GM12878 (cell line): ENCODE data around the gene SYNGR2. TPM values are rescaled to one million over a fixed set of nuclear protein-coding genes. Genes with fewer than 3 reads are reported as not detected.
A peak's percentile ranks its signal among the peaks of the same experiment; 100 is the strongest.

Experiments
- ATAC-seq: fragments of 200-7000 bp; cut with Tn5 transposase; 3 replicates; pipeline ENCODE4 v1.9.1; 2020; ENCODE audit warnings: mild to moderate bottlenecking, moderate library complexity
- BruUV-seq: library from RNA; stranded (reverse); fragments of 400-500 nt; replicated peaks from 2 replicates; lab custom pipeline; 2021; lab: Mats Ljungman, UMichigan
- CTCF ChIA-PET: fragments of 300-600 bp; sonication (Branson Sonifier 250); formaldehyde crosslinking; extraction: SDS; loops from one replicate; lab custom pipeline; 2021; ENCODE audit warnings: inconsistent platforms; lab: Yijun Ruan, JAX
- POLR2A ChIA-PET: fragments of 350-600 bp; formaldehyde crosslinking; extraction: SDS; loops from one replicate; lab custom pipeline; 2021; ENCODE audit warnings: inconsistent platforms; lab: Charles Lee
- RAD21 ChIA-PET: fragments of 300-600 bp; sonication (Branson Sonifier 250); formaldehyde crosslinking; loops from one replicate; lab custom pipeline; 2023; ENCODE audit warnings: antibody characterized with exemption; ENCODE audit not compliant: unreplicated experiment; lab: Charles Lee
- SMC1A ChIA-PET: fragments of 300-600 bp; sonication (Branson Sonifier 250); formaldehyde crosslinking; loops from one replicate; lab custom pipeline; 2023; ENCODE audit not compliant: unreplicated experiment, uncharacterized antibody; lab: Charles Lee
- DNase-seq: peaks from one replicate; pipeline ENCODE4 v3.0.0-alpha.2; 2011; ENCODE audit warnings: low read depth, low spot score
- FAIRE-seq: peaks from 3 replicates; lab custom pipeline; 2011; peaks lifted over from hg19 to GRCh38; lab: Jason Lieb, UNC
- H2AFZ ChIP-seq: 2 replicates; pipeline ENCODE4 v1.6.0; 2011; ENCODE audit warnings: low read depth, low read length, control low read depth; ENCODE audit not compliant: control insufficient read depth
- H3K27ac ChIP-seq: 2 replicates; pipeline ENCODE4 v1.5.1; 2011; ENCODE audit warnings: control low read depth; ENCODE audit not compliant: control insufficient read depth, insufficient read depth
- H3K27me3 ChIP-seq, 2 experiments: replicated peaks in 1 of 2; 2 replicates each; pipeline versions ENCODE4 v1.6.0 to v1.6.1; 2011; ENCODE audit warnings: low read length in 1 of 2; ENCODE audit not compliant: control insufficient read depth in 2 of 2, insufficient read depth in 2 of 2
- H3K36me3 ChIP-seq, 2 experiments: 2 replicates each; pipeline ENCODE4 v1.5.1; 2011; ENCODE audit warnings: low read length in 1 of 2; ENCODE audit not compliant: control insufficient read depth in 2 of 2, insufficient read depth in 2 of 2
- H3K4me1 ChIP-seq: 2 replicates; pipeline ENCODE4 v1.6.1; 2011; ENCODE audit warnings: mild to moderate bottlenecking, low read length, moderate library complexity, mixed read lengths; ENCODE audit not compliant: control insufficient read depth, insufficient read depth
- H3K4me2 ChIP-seq: 2 replicates; pipeline ENCODE4 v1.6.0; 2011; ENCODE audit warnings: control low read depth; ENCODE audit not compliant: control insufficient read depth, insufficient read depth
- H3K4me3 ChIP-seq: fragments of 200-600 bp; sonication (generic); 2 replicates; pipeline ENCODE4 v1.5.1; 2016
- H3K79me2 ChIP-seq: 2 replicates; pipeline ENCODE4 v1.6.0; 2011; ENCODE audit warnings: low read length; ENCODE audit not compliant: control insufficient read depth, insufficient read depth
- H3K9ac ChIP-seq: 2 replicates; pipeline ENCODE4 v1.8.0; 2011; ENCODE audit warnings: low read length, control low read depth, mixed read lengths; ENCODE audit not compliant: control insufficient read depth, insufficient read depth
- H3K9me3 ChIP-seq: replicated peaks from 3 replicates; pipeline ENCODE4 v1.5.1; 2011; ENCODE audit warnings: mild to moderate bottlenecking, low read length; ENCODE audit not compliant: control insufficient read depth, insufficient read depth
- H4K20me1 ChIP-seq: 2 replicates; pipeline ENCODE4 v1.6.0; 2011; ENCODE audit not compliant: control insufficient read depth, insufficient read depth
- ATF3 ChIP-seq: IDR thresholded peaks from 2 replicates; pipeline ENCODE4 v1.6.1; 2011; ENCODE audit warnings: low read depth, mild to moderate bottlenecking, low read length, moderate library complexity, borderline replicate concordance; ENCODE audit errors: extremely low read depth
- DPF2 ChIP-seq: fragments of 450-650 bp; IDR thresholded peaks from 2 replicates; pipeline ENCODE4 v1.6.1; 2017; ENCODE audit warnings: mild to moderate bottlenecking
- EGR1 ChIP-seq, 2 experiments: IDR thresholded peaks; 1 replicate in 1 of 2; 2 replicates in 1 of 2; pipeline ENCODE4 v1.6.1; 2011 to 2012; ENCODE audit warnings: low read depth in 2 of 2, low read length in 2 of 2, borderline replicate concordance in 1 of 2, mild to moderate bottlenecking in 1 of 2, moderate library complexity in 1 of 2
- IKZF2 ChIP-seq, 2 experiments: fragments of 450-650 bp; IDR thresholded peaks; 2 replicates each; pipeline ENCODE4 v1.6.1; 2017; ENCODE audit warnings: mild to moderate bottlenecking in 2 of 2, moderate library complexity in 2 of 2
- MYC ChIP-seq: IDR thresholded peaks from 2 replicates; pipeline ENCODE4 v1.6.1; 2011; ENCODE audit warnings: mild to moderate bottlenecking, low read length, moderate library complexity, inconsistent platforms; ENCODE audit not compliant: insufficient read depth, insufficient replicate concordance, insufficient read length, severe bottlenecking
- NR2F1 ChIP-seq: fragments of 450-650 bp; conservative IDR thresholded peaks from 2 replicates; pipeline ENCODE4 v1.6.1; 2017; ENCODE audit warnings: mild to moderate bottlenecking
- SMARCA5 ChIP-seq: fragments of 450-650 bp; IDR thresholded peaks from 2 replicates; pipeline ENCODE4 v1.6.1; 2017; ENCODE audit warnings: mild to moderate bottlenecking
- SRF ChIP-seq, 2 experiments: IDR thresholded peaks; 2 replicates each; pipeline ENCODE4 v1.6.1; 2011; ENCODE audit warnings: low read depth in 2 of 2, low read length in 2 of 2, mild to moderate bottlenecking in 1 of 2, moderate library complexity in 1 of 2
- TBL1XR1 ChIP-seq: IDR thresholded peaks from 2 replicates; pipeline ENCODE4 v1.6.1; 2012; ENCODE audit warnings: low read depth, low read length, improper control_type of control experiment
- USF2 ChIP-seq: IDR thresholded peaks from 2 replicates; pipeline ENCODE4 v1.6.1; 2011; ENCODE audit warnings: low read depth, low read length, improper control_type of control experiment, borderline replicate concordance
- WGBS: methylation state at CpG from one replicate; pipeline ENCODE4 v1.1.6; 2016; ENCODE audit warnings: low lambda C conversion rate; ENCODE audit not compliant: insufficient replicate concordance, insufficient coverage; ENCODE audit errors: missing lambda C conversion rate; 5-methylcytosine and 5-hydroxymethylcytosine counted together
- in situ Hi-C: fragments of 300-500 bp; cut with MboI; formaldehyde crosslinking; loops from 9 replicates; pipeline ENCODE4 v1.14.3; 2018; ENCODE audit warnings: mixed read lengths
- intact Hi-C: fragments of 100-400 bp; cut with micrococcal nuclease; formaldehyde crosslinking; loops from one replicate; pipeline ENCODE4 v1.14.2; 2022; ENCODE audit not compliant: unreplicated experiment
- polyA plus RNA-seq, 11 experiments: library from polyadenylated mRNA; depleted of rRNA in 4 of 11; unstranded in 6 of 11; stranded (reverse) in 5 of 11; fragments of >200 nt; fragmentation: Nextera tagmentation in 4 of 11; fragmentation: Illumina TruSeq in 1 of 11; extraction: Ambion mirVana in 4 of 11; extraction: Trizol in 1 of 11; gene quantifications; 1 replicate in 1 of 11; 2 replicates in 10 of 11; pipeline versions ENCODE4 v1.2.1 to v1.2.3, GENCODE V29; 2011 to 2016; ENCODE audit warnings: inconsistent platforms in 2 of 11, missing spikeins in 2 of 11, low read depth in 1 of 11
- total RNA-seq, 4 experiments: library from RNA; depleted of rRNA in 3 of 4; stranded (reverse); fragments of >200 nt in 3 of 4; fragmentation: Illumina TruSeq in 1 of 4; extraction: Trizol in 1 of 4; gene quantifications; 2 replicates each; pipeline versions ENCODE4 v1.2.1 to v1.2.3, GENCODE V29; 2013 to 2021

SYNGR2 gene
- total and polyA plus RNA-seq, 10 of the 15 experiments (the other 5 are each of a cell fraction or from before 2014, with no cell fraction given), result 4.4 to 529 (median 261) TPM

- Histone ChIP-seq H3K4me1 (peaks cover 5% of the 10 kb centered on the region; the same call in 1 of the 2 replicates), H2AFZ (no peak overlapping the region), H3K4me3 (peak overlapping the region; percentile 96), H3K36me3 (peaks cover 3 to 9% of the 10 kb centered on the region in 2 experiments; a peak in 3 of 4 replicates), H3K79me2 (peaks cover 44% of the 10 kb centered on the region), H3K9ac (peak overlapping the region; percentile 72; the same call in 1 of the 2 replicates), H3K27me3 (no peaks in the 10 kb centered on the region), H4K20me1 (no peaks in the 10 kb centered on the region), H3K4me2 (peak overlapping the region; percentile 40), H3K9me3 (no peaks in the 10 kb centered on the region), H3K27ac (peak overlapping the region; percentile 3; the same call in 1 of the 2 replicates)
- ChIA-PET RAD21 (interaction anchor here (0.6 to 2.1 kb wide), 6 partner anchors 10 to 228 kb away, joined by 3 to 10 read pairs (median 5); partner anchors contain the start of gene TNRC6C), POLR2A (interaction anchor here (1.0 to 3.5 kb wide), 7 partner anchors 9 to 60 kb away, joined by 3 to 19 read pairs (median 4); no protein-coding TSS in a partner anchor), CTCF (interaction anchor here (0.8 to 3.7 kb wide), 9 partner anchors 10 to 166 kb away, joined by 3 to 54 read pairs (median 4); partner anchors contain the start of gene TMC6), SMC1A (interaction anchor here (1.0 to 2.0 kb wide), 5 partner anchors 10 to 167 kb away, joined by 3 to 7 read pairs (median 4); no protein-coding TSS in a partner anchor)
- ATAC-seq (peak; percentile 28), DNase-seq (no peak), FAIRE-seq (no peak)
- intact Hi-C loops, result loop anchor here (2.0 to 5.0 kb wide), 2 partner anchors 29 to 66 kb away; partner anchors contain the start of gene BIRC5
- no peak for TF ChIP-seq MYC
- no peak for TF ChIP-seq USF2
- no peak for TF ChIP-seq IKZF2 (IDR thresholded peaks at IDR 0.05)
- no peak for TF ChIP-seq DPF2
- no peak for TF ChIP-seq TBL1XR1
- no peak for TF ChIP-seq EGR1 (IDR thresholded peaks at IDR 0.05; ENCODE audit: borderline replicate concordance in 1 of 2, low read depth in 2 of 2, low read length in 2 of 2)
- no peak for TF ChIP-seq SMARCA5
- TF ChIP-seq NR2F1, result no peak
- no peak for TF ChIP-seq SRF (IDR thresholded peaks at IDR 0.05; ENCODE audit: low read depth in 2 of 2, low read length in 2 of 2)
- no peak for TF ChIP-seq ATF3
- BruUV-seq, result no TSS peak
- in situ Hi-C loops, result no loop called here
- WGBS, result 32% methylated on average over 10 of the region's 10 CpGs
These were observed 17.8 kb downstream of the SYNGR2 start for GRCh38 chr17:78185981-78186691.
